A673 (cell line): ENCODE results near the gene HOXA9. TPM values are rescaled to one million over a fixed set of nuclear protein-coding genes. Genes with fewer than 3 reads are reported as not detected.

Experiments
- BruUV-seq: library from RNA; stranded (reverse); fragments of 400-500 nt; replicated peaks from 2 replicates; lab custom pipeline; 2021; lab: Mats Ljungman, UMichigan
- CTCF ChIA-PET: fragments of 300-600 bp; sonication (Branson Sonifier 250); formaldehyde crosslinking; loops from one replicate; lab custom pipeline; 2022; ENCODE audit warnings: antibody characterized with exemption; lab: Charles Lee
- POLR2A ChIA-PET: fragments of 300-600 bp; sonication (Branson Sonifier 250); formaldehyde crosslinking; loops from one replicate; lab custom pipeline; 2022; ENCODE audit warnings: antibody characterized with exemption; ENCODE audit not compliant: low non-redundant PET; lab: Charles Lee
- DNase-seq: peaks from one replicate; pipeline ENCODE4 v3.0.0-alpha.2; 2015; ENCODE audit warnings: low spot score
- H3K27ac ChIP-seq: fragments of 200-600 bp; sonication (generic); 2 replicates; pipeline ENCODE4 v1.5.1; 2016; ENCODE audit warnings: mixed run types, low read depth, mild to moderate bottlenecking, mixed read lengths, antibody characterized with exemption, low read length; ENCODE audit not compliant: poor library complexity, severe bottlenecking
- H3K27me3 ChIP-seq: fragments of 200-600 bp; sonication (generic); replicated peaks from 2 replicates; pipeline ENCODE4 v1.6.1; 2017; ENCODE audit warnings: mixed run types, low read depth, mild to moderate bottlenecking, mixed read lengths, antibody characterized with exemption, low read length; ENCODE audit not compliant: insufficient read depth, poor library complexity
- H3K36me3 ChIP-seq: fragments of 200-600 bp; sonication (generic); 2 replicates; pipeline ENCODE4 v1.6.1; 2016; ENCODE audit warnings: mixed run types, mild to moderate bottlenecking, mixed read lengths, antibody characterized with exemption, low read length; ENCODE audit not compliant: insufficient read depth, poor library complexity, severe bottlenecking
- H3K4me1 ChIP-seq: fragments of 200-600 bp; sonication (generic); 2 replicates; pipeline ENCODE4 v1.6.1; 2017; ENCODE audit warnings: mixed run types, mild to moderate bottlenecking, mixed read lengths, antibody characterized with exemption, low read length; ENCODE audit not compliant: insufficient read depth, poor library complexity, severe bottlenecking
- H3K4me3 ChIP-seq: fragments of 200-600 bp; sonication (generic); 2 replicates; pipeline ENCODE4 v1.5.1; 2016; ENCODE audit warnings: low read depth, mixed run types, mild to moderate bottlenecking, mixed read lengths, low read length; ENCODE audit not compliant: poor library complexity, severe bottlenecking
- H3K9me3 ChIP-seq: fragments of 200-600 bp; sonication (generic); 2 replicates; pipeline ENCODE4 v1.6.1; 2016; ENCODE audit warnings: mixed run types, low read depth, mild to moderate bottlenecking, mixed read lengths, antibody characterized with exemption, low read length; ENCODE audit not compliant: poor library complexity, severe bottlenecking
- CTCF ChIP-seq: fragments of 300-800, 200-600 bp; sonication (generic); conservative IDR thresholded peaks from 2 replicates; pipeline ENCODE4 v1.5.1; 2017; ENCODE audit warnings: low read depth, mild to moderate bottlenecking, antibody characterized with exemption, low read length, moderate library complexity, mixed read lengths
- EZH2 ChIP-seq: fragments of 200-600 bp; sonication (generic); IDR thresholded peaks from 2 replicates; pipeline ENCODE4 v1.6.1; 2017; ENCODE audit warnings: borderline replicate concordance, low read depth, mild to moderate bottlenecking, mixed read lengths, antibody characterized with exemption, low read length; ENCODE audit not compliant: poor library complexity, severe bottlenecking
- intact Hi-C: fragments of 100-400 bp; cut with micrococcal nuclease; formaldehyde crosslinking; loops from one replicate; pipeline ENCODE4 v1.10.0; 2022; ENCODE audit not compliant: unreplicated experiment
- total RNA-seq: library from RNA; stranded (reverse); gene quantifications from 2 replicates; pipeline ENCODE4 v1.2.3, GENCODE V29; 2021

Gene HOXA9
- total RNA-seq, 1 experiment from 2014 or later, result not detected

- Histone ChIP-seq H3K27ac (no peak overlapping the region), H3K9me3 (no peaks in the 10 kb centered on the region), H3K36me3 (no peaks in the 10 kb centered on the region), H3K4me3 (no peak overlapping the region), H3K27me3 (peaks cover 94% of the 10 kb centered on the region), H3K4me1 (no peaks in the 10 kb centered on the region)
- BruUV-seq, result no TSS peak
- CTCF ChIA-PET, result no interaction called here
- POLR2A ChIA-PET, result no interaction called here
- no peak for TF ChIP-seq CTCF
- peak; percentile 97 for TF ChIP-seq EZH2
- intact Hi-C loops, result loop anchor here (5.0 kb wide), 1 partner anchor 567 kb away; no protein-coding TSS in a partner anchor
- DNase-seq, result peak; percentile 19
Measured at GRCh38 chr7:27204851-27205322, 39.5 kb upstream of the HOXA9 start.

- H3K4me3 ChIP-seq, result no peak overlapping the region
- TF ChIP-seq EZH2 (no peak), CTCF (no peak)
- H3K36me3 ChIP-seq, result no peaks in the 10 kb centered on the region
- BruUV-seq, result no TSS peak
- ChIA-PET CTCF (no interaction called here), POLR2A (no interaction called here)
- intact Hi-C loops, result loop anchor here (5.0 kb wide), 1 partner anchor 568 kb away; no protein-coding TSS in a partner anchor
- H3K27ac ChIP-seq, result no peak overlapping the region
- H3K27me3 ChIP-seq, result peaks cover 94% of the 10 kb centered on the region
- no peaks in the 10 kb centered on the region for H3K9me3 ChIP-seq
- no peak for DNase-seq
- H3K4me1 ChIP-seq, result no peaks in the 10 kb centered on the region
Measured at GRCh38 chr7:27203964-27204594, 38.7 kb upstream of the HOXA9 start.

GRCh38 chr7:27203365-27203953 is 38.1 kb upstream of the HOXA9 start:
- intact Hi-C loops, result loop anchor here (5.0 kb wide), 1 partner anchor 569 kb away; no protein-coding TSS in a partner anchor
- peaks cover 94% of the 10 kb centered on the region for H3K27me3 ChIP-seq

More at GRCh38 chr7:27203365-27203953, 38.1 kb upstream of the HOXA9 start:
- POLR2A ChIA-PET, result no interaction called here
- H3K36me3 ChIP-seq, result no peaks in the 10 kb centered on the region
- H3K4me1 ChIP-seq, result no peaks in the 10 kb centered on the region
- no TSS peak for BruUV-seq
- H3K9me3 ChIP-seq, result no peaks in the 10 kb centered on the region
- DNase-seq, result no peak
- no peak for TF ChIP-seq EZH2
- no peak for TF ChIP-seq CTCF
- CTCF ChIA-PET, result no interaction called here
- H3K27ac ChIP-seq, result no peak overlapping the region
- H3K4me3 ChIP-seq, result no peak overlapping the region
